Measurements from ENCODE around the gene HOTAIR. TPM values are rescaled to one million over a fixed set of nuclear protein-coding genes. Genes with fewer than 3 reads are reported as not detected.

The HOTAIR gene
- polyA plus RNA-seq, 1 donor from 2014 or later = not detected

DNA sequence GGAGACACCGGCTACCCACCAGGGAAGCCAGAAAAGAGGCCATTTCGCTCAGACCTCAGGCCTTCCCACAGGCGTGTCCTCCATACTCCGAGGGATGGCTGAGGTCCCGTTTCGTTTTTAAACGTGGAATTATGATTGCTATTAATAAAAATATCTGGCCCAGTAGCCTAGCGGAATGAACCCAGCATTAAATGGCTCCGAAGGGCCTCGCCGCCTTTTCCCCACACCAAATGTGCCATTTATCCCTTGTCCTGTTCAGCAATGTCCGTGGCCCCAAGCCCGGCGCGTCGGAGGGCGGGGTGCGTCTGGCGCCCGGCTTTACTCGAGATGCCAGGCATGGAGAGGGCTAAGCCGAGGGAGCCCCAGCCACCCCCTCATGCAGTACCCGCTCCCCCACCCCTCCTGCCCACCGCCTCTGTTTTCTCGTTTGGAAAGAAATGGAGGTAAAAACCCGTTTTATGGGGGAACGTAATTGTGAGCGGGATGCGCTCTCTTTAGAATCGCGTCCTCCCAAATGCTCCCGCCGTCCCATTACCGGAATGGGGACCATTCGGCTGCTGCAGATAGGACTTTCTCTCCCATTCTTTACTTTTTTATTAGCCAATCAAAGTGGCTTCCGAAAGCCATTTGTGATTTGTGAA, 39.7 kb upstream of the HOTAIR start:
- Histone ChIP-seq H3K27me3 (ENCODE audit: insufficient read depth, low read depth, low read length) (peaks cover 98% of the 10 kb centered on the region), H3K27ac (ENCODE audit: low read length) (no peak overlapping the region), H3K4me3 (ENCODE audit: low read length) (no peak overlapping the region)

DNA sequence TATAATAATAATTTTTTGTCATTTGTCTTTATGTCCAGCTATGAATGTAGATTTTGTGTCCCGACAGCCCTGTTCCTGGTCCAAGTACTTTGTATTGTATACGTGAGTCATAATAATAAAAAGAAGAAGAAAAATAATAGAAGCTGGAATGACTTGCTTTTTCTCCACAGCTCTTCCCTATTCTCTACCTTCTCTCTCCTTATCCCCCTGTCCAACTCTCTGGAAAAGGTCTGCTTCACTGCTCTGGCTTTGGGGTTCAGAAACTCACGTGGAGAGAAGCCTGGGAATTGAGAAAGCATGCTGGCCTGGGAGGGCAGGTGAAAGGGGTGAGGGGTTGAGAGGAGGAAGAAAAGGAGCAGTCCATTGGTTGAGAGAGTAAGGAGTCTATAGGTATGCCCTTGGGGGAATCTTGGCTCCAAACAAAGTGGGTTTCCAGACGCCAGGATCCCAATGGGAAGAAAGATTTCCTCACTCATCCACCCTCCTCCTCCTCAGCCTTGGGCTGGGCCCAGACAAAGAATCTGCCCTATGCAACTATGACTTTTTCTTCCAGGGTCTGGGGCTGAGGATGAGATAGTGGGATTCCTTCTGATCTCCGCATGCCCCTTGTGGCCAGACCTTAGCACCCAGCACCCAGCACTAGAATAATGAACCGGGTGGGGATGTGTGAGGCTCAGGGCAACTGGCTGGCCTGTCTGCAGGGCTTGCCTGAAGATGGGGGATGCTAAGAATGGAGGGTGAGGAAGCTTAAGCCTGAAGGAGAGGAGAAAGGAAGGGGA, 38.1 kb upstream of the HOTAIR start:
- Histone ChIP-seq H3K27ac (ENCODE audit: low read length) (no peak overlapping the region), H3K79me2 (replicated peaks; ENCODE audit: insufficient read depth, low read length) (no peaks in the 10 kb centered on the region)
- TF ChIP-seq SMC3 (conservative IDR thresholded peaks at IDR 0.05; ENCODE audit: poor library complexity) = no peak
- no peak for TF ChIP-seq RAD21 (conservative IDR thresholded peaks at IDR 0.05)
- TF ChIP-seq TAF1 (IDR thresholded peaks at IDR 0.05; ENCODE audit: low read depth) = no peak
- no peak for TF ChIP-seq EZH2 (IDR thresholded peaks at IDR 0.05; ENCODE audit: borderline replicate concordance, insufficient read depth, low read length, poor library complexity, severe bottlenecking)
- TF ChIP-seq MXI1 (conservative IDR thresholded peaks at IDR 0.05; ENCODE audit: poor library complexity, severe bottlenecking) = no peak
- TF ChIP-seq POLR2AphosphoS5 (IDR thresholded peaks at IDR 0.05) = no peak
- no peak for TF ChIP-seq EP300 (conservative IDR thresholded peaks at IDR 0.05; ENCODE audit: poor library complexity, severe bottlenecking)
- TF ChIP-seq, protein P1, sequence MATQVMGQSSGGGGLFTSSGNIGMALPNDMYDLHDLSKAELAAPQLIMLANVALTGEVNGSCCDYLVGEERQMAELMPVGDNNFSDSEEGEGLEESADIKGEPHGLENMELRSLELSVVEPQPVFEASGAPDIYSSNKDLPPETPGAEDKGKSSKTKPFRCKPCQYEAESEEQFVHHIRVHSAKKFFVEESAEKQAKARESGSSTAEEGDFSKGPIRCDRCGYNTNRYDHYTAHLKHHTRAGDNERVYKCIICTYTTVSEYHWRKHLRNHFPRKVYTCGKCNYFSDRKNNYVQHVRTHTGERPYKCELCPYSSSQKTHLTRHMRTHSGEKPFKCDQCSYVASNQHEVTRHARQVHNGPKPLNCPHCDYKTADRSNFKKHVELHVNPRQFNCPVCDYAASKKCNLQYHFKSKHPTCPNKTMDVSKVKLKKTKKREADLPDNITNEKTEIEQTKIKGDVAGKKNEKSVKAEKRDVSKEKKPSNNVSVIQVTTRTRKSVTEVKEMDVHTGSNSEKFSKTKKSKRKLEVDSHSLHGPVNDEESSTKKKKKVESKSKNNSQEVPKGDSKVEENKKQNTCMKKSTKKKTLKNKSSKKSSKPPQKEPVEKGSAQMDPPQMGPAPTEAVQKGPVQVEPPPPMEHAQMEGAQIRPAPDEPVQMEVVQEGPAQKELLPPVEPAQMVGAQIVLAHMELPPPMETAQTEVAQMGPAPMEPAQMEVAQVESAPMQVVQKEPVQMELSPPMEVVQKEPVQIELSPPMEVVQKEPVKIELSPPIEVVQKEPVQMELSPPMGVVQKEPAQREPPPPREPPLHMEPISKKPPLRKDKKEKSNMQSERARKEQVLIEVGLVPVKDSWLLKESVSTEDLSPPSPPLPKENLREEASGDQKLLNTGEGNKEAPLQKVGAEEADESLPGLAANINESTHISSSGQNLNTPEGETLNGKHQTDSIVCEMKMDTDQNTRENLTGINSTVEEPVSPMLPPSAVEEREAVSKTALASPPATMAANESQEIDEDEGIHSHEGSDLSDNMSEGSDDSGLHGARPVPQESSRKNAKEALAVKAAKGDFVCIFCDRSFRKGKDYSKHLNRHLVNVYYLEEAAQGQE (IDR thresholded peaks at IDR 0.05; ENCODE audit: borderline replicate concordance) = no peak

More for the DNA sequence above, 39.7 kb upstream of the HOTAIR start:
- H3K9me3 ChIP-seq (ENCODE audit: low read length) = no peaks in the 10 kb centered on the region
- TF ChIP-seq EP300 (conservative IDR thresholded peaks at IDR 0.05; ENCODE audit: poor library complexity, severe bottlenecking) (no peak), EZH2 (IDR thresholded peaks at IDR 0.05; ENCODE audit: borderline replicate concordance, insufficient read depth, low read length, poor library complexity, severe bottlenecking) (no peak), TAF1 (IDR thresholded peaks at IDR 0.05; ENCODE audit: low read depth) (no peak), MXI1 (conservative IDR thresholded peaks at IDR 0.05; ENCODE audit: poor library complexity, severe bottlenecking) (no peak), POLR2AphosphoS5 (IDR thresholded peaks at IDR 0.05) (no peak), RAD21 (conservative IDR thresholded peaks at IDR 0.05) (no peak), SMC3 (conservative IDR thresholded peaks at IDR 0.05; ENCODE audit: poor library complexity) (no peak)
- TF ChIP-seq, protein P2, sequence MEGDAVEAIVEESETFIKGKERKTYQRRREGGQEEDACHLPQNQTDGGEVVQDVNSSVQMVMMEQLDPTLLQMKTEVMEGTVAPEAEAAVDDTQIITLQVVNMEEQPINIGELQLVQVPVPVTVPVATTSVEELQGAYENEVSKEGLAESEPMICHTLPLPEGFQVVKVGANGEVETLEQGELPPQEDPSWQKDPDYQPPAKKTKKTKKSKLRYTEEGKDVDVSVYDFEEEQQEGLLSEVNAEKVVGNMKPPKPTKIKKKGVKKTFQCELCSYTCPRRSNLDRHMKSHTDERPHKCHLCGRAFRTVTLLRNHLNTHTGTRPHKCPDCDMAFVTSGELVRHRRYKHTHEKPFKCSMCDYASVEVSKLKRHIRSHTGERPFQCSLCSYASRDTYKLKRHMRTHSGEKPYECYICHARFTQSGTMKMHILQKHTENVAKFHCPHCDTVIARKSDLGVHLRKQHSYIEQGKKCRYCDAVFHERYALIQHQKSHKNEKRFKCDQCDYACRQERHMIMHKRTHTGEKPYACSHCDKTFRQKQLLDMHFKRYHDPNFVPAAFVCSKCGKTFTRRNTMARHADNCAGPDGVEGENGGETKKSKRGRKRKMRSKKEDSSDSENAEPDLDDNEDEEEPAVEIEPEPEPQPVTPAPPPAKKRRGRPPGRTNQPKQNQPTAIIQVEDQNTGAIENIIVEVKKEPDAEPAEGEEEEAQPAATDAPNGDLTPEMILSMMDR (IDR thresholded peaks at IDR 0.05; ENCODE audit: poor library complexity, severe bottlenecking) = no peak
- TF ChIP-seq, protein P1 (IDR thresholded peaks at IDR 0.05; ENCODE audit: borderline replicate concordance) = no peak
- H2AFZ ChIP-seq (ENCODE audit: low read depth, low read length) = no peak overlapping the region
- H3F3A ChIP-seq (ENCODE audit: insufficient read depth, low read length, poor library complexity, severe bottlenecking) = no peaks in the 10 kb centered on the region
- no peaks in the 10 kb centered on the region for H3K79me2 ChIP-seq (replicated peaks; ENCODE audit: insufficient read depth, low read length)
- H3K9ac ChIP-seq (ENCODE audit: low read length) = no peak overlapping the region
- H3K36me3 ChIP-seq (ENCODE audit: insufficient read depth, low read length) = no peaks in the 10 kb centered on the region
- no peak overlapping the region for H3K4me2 ChIP-seq (ENCODE audit: low read length)
- no peaks in the 10 kb centered on the region for H4K20me1 ChIP-seq (ENCODE audit: insufficient read depth)
- no peaks in the 10 kb centered on the region for H3K9me2 ChIP-seq (ENCODE audit: insufficient read depth, low read length)

More for the DNA sequence above, 38.1 kb upstream of the HOTAIR start:
- Histone ChIP-seq H3K36me3 (ENCODE audit: insufficient read depth, low read length) (no peaks in the 10 kb centered on the region), H3F3A (ENCODE audit: insufficient read depth, low read length, poor library complexity, severe bottlenecking) (no peaks in the 10 kb centered on the region), H3K27me3 (ENCODE audit: insufficient read depth, low read depth, low read length) (peaks cover 98% of the 10 kb centered on the region), H3K9me3 (ENCODE audit: low read length) (no peaks in the 10 kb centered on the region), H3K9ac (ENCODE audit: low read length) (no peak overlapping the region), H4K20me1 (ENCODE audit: insufficient read depth) (no peaks in the 10 kb centered on the region), H3K4me3 (ENCODE audit: low read length) (no peak overlapping the region), H2AFZ (ENCODE audit: low read depth, low read length) (no peak overlapping the region), H3K9me2 (ENCODE audit: insufficient read depth, low read length) (no peaks in the 10 kb centered on the region), H3K4me2 (ENCODE audit: low read length) (no peak overlapping the region)
